GM23338 (cell line): ENCODE measurements around the gene SUGCT. TPM values are rescaled to one million over a fixed set of nuclear protein-coding genes. Genes with fewer than 3 reads are reported as not detected.

Experiments
- ATAC-seq: fragments of 200-7000 bp; cut with Tn5 transposase; 3 replicates; pipeline ENCODE4 v1.9.1; 2020
- DNase-seq: peaks from one replicate; pipeline ENCODE4 v3.0.0-alpha.2; 2015; ENCODE audit warnings: low spot score
- H2AFZ ChIP-seq: fragments of 200-600 bp; sonication (generic); 2 replicates; pipeline ENCODE4 v1.8.0; 2016; ENCODE audit warnings: antibody characterized with exemption, mild to moderate bottlenecking, moderate library complexity
- H3F3A ChIP-seq: fragments of 200-600 bp; sonication (generic); replicated peaks from 2 replicates; pipeline ENCODE4 v1.8.0; 2017; ENCODE audit warnings: antibody characterized with exemption, mixed run types, low read depth
- H3K27ac ChIP-seq: fragments of 200-600 bp; sonication (generic); 2 replicates; pipeline ENCODE4 v1.6.1; 2016; ENCODE audit warnings: low read depth
- H3K27me3 ChIP-seq: fragments of 200-600 bp; sonication (generic); 2 replicates; pipeline ENCODE4 v1.8.0; 2016; ENCODE audit warnings: mild to moderate bottlenecking, mixed run types, moderate library complexity; ENCODE audit not compliant: insufficient read depth
- H3K36me3 ChIP-seq: fragments of 200-600 bp; sonication (generic); 2 replicates; pipeline ENCODE4 v1.8.0; 2016; ENCODE audit warnings: mild to moderate bottlenecking; ENCODE audit not compliant: insufficient read depth
- H3K4me1 ChIP-seq: fragments of 200-600 bp; sonication (generic); 2 replicates; pipeline ENCODE4 v1.8.0; 2016; ENCODE audit warnings: mild to moderate bottlenecking, moderate library complexity; ENCODE audit not compliant: insufficient read depth
- H3K4me2 ChIP-seq: fragments of 200-600 bp; sonication (generic); 2 replicates; pipeline ENCODE4 v1.7.1; 2017; ENCODE audit warnings: mixed run types
- H3K4me3 ChIP-seq: fragments of 200-600 bp; sonication (generic); 2 replicates; pipeline ENCODE4 v1.6.1; 2016; ENCODE audit warnings: mixed run types
- H3K79me2 ChIP-seq: fragments of 200-600 bp; sonication (generic); replicated peaks from 2 replicates; pipeline ENCODE4 v1.8.0; 2017; ENCODE audit warnings: mild to moderate bottlenecking; ENCODE audit not compliant: insufficient read depth
- H3K9me2 ChIP-seq: fragments of 200-600 bp; sonication (generic); 2 replicates; pipeline ENCODE4 v1.8.0; 2017; ENCODE audit not compliant: insufficient read depth
- H4K20me1 ChIP-seq: fragments of 200-600 bp; sonication (generic); replicated peaks from 2 replicates; pipeline ENCODE4 v1.8.0; 2017; ENCODE audit warnings: mild to moderate bottlenecking; ENCODE audit not compliant: insufficient read depth
- H3K27ac Mint-ChIP-seq: 2 replicates; pipeline ENCODE4 v1.8.0; 2020; ENCODE audit warnings: inconsistent platforms, mild to moderate bottlenecking, moderate library complexity, mixed read lengths
- H3K27me3 Mint-ChIP-seq: 3 replicates; pipeline ENCODE4 v1.8.0; 2022; ENCODE audit warnings: low read depth, mild to moderate bottlenecking, moderate library complexity, mixed read lengths, inconsistent platforms; ENCODE audit not compliant: insufficient read depth, poor library complexity
- H3K36me3 Mint-ChIP-seq: 3 replicates; pipeline ENCODE4 v1.8.0; 2021; ENCODE audit warnings: low read depth, mild to moderate bottlenecking, inconsistent platforms, moderate library complexity, mixed read lengths
- H3K4me1 Mint-ChIP-seq: 3 replicates; pipeline ENCODE4 v1.8.0; 2020; ENCODE audit warnings: mild to moderate bottlenecking, inconsistent platforms, mixed read lengths
- H3K4me3 Mint-ChIP-seq: 3 replicates; pipeline ENCODE4 v1.8.0; 2021; ENCODE audit warnings: moderate library complexity, mild to moderate bottlenecking, inconsistent platforms, mixed read lengths
- H3K9me3 Mint-ChIP-seq: 3 replicates; pipeline ENCODE4 v1.8.0; 2020; ENCODE audit warnings: moderate library complexity, mild to moderate bottlenecking, inconsistent platforms, mixed read lengths
- CREB1 ChIP-seq: fragments of 250-450 bp; sonication (Bioruptor Pico); IDR thresholded peaks from 2 replicates; pipeline ENCODE4 v1.5.0; 2020; ENCODE audit warnings: low read depth, mild to moderate bottlenecking, moderate library complexity
- EZH2 ChIP-seq: fragments of 200-600 bp; sonication (generic); IDR thresholded peaks from one replicate; pipeline ENCODE4 v1.8.0; 2017; ENCODE audit warnings: antibody characterized with exemption, mild to moderate bottlenecking, low read depth; ENCODE audit not compliant: unreplicated experiment
- EZH2phosphoT487 ChIP-seq: fragments of 200-600 bp; sonication (generic); IDR thresholded peaks from one replicate; pipeline ENCODE4 v1.8.1; 2018; ENCODE audit warnings: antibody characterized with exemption; ENCODE audit not compliant: unreplicated experiment
- JUNB ChIP-seq: IDR thresholded peaks from one replicate; pipeline ENCODE4 v1.6.1; 2016; ENCODE audit warnings: antibody characterized with exemption; ENCODE audit not compliant: unreplicated experiment
- NANOG ChIP-seq: IDR thresholded peaks from 2 replicates; pipeline ENCODE4 v1.6.1; 2016; ENCODE audit warnings: antibody characterized with exemption, borderline replicate concordance
- POLR2AphosphoS5 ChIP-seq: IDR thresholded peaks from 2 replicates; pipeline ENCODE4 v1.6.1; 2016; ENCODE audit warnings: antibody characterized with exemption, low read depth
- STAT1 ChIP-seq: IDR thresholded peaks from one replicate; pipeline ENCODE4 v1.6.1; 2016; ENCODE audit warnings: antibody characterized with exemption; ENCODE audit not compliant: unreplicated experiment
- ZNF114 ChIP-seq: fragments of 250-450 bp; sonication (Bioruptor Pico); IDR thresholded peaks from 2 replicates; pipeline ENCODE4 v1.5.0; 2020; ENCODE audit warnings: mild to moderate bottlenecking, moderate library complexity
- ZNF331 ChIP-seq: fragments of 250-450 bp; sonication (Bioruptor Pico); IDR thresholded peaks from 2 replicates; pipeline ENCODE4 v1.5.0; 2020; ENCODE audit warnings: low read depth, mild to moderate bottlenecking, moderate library complexity
- polyA plus RNA-seq: library from polyadenylated mRNA; unstranded; fragments of >200 nt; fragmentation: Nextera tagmentation; extraction: Ambion mirVana; gene quantifications from 2 replicates; pipeline ENCODE4 v1.2.1, GENCODE V29; 2016
- total RNA-seq: library from RNA; depleted of rRNA; stranded (reverse); fragments of >200 nt; shearing (Covaris generic); gene quantifications from 2 replicates; pipeline ENCODE4 v1.2.3, GENCODE V29; 2014
- TF ChIP-seq, protein P1 (sequence below): IDR thresholded peaks from 2 replicates; pipeline ENCODE4 v1.6.1; 2016; ENCODE audit warnings: antibody characterized with exemption
- TF ChIP-seq, protein P2 (sequence below): IDR thresholded peaks from one replicate; pipeline ENCODE4 v1.6.1; 2018; ENCODE audit warnings: antibody characterized with exemption; ENCODE audit not compliant: unreplicated experiment
- TF ChIP-seq, protein P3 (sequence below), 2 experiments: fragments of 200-600 bp in 1 of 2; sonication (generic) in 1 of 2; conservative IDR thresholded peaks; 2 replicates each; pipeline versions ENCODE4 v1.5.1 to v1.6.1; 2016 to 2017; ENCODE audit warnings: antibody characterized with exemption in 2 of 2, low read depth in 2 of 2, mild to moderate bottlenecking in 2 of 2, moderate library complexity in 1 of 2
- TF ChIP-seq, protein P4 (sequence below): fragments of 250-450 bp; sonication (Bioruptor Pico); IDR thresholded peaks from 2 replicates; pipeline ENCODE4 v1.5.0; 2020; ENCODE audit warnings: mild to moderate bottlenecking, moderate library complexity

Gene SUGCT
- total and polyA plus RNA-seq, 2 experiments from 2014 or later, result 4.2 to 5.6 TPM

DNA sequence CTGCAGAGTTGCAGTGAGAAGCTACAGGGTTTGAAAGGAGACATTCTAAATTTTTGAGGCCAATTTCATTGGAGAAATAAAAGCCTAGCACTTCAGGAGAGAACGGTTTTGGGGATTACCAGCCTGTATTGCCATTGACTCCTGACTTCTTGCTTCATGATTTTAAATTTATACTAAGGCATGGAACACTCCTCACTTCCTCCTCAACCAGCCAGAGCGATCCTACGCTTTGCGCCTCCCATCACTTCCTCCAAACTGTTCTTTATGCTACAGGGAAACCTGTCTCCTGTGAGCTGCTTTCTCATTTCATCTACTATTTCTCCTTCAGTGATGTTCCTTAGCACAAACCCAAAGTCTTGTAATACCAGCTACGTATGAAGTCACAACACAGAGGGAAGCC lies 495.1 kb downstream of the SUGCT start:
- H3F3A ChIP-seq, result no peaks in the 10 kb centered on the region
- no peaks in the 10 kb centered on the region for H3K36me3 ChIP-seq
- no peak for DNase-seq
- H3K4me3 ChIP-seq, result no peak overlapping the region
- no peak overlapping the region for H2AFZ ChIP-seq
- no peaks in the 10 kb centered on the region for H3K27me3 ChIP-seq
- H3K36me3 Mint-ChIP-seq, result no peaks in the 10 kb centered on the region
- no peak overlapping the region for H3K4me3 Mint-ChIP-seq
- peaks cover 6% of the 10 kb centered on the region; the same call in 1 of the 2 replicates for H3K9me2 ChIP-seq
- H3K79me2 ChIP-seq, result no peaks in the 10 kb centered on the region
- no peak overlapping the region for H3K27ac Mint-ChIP-seq
- no peak for ATAC-seq
- H3K27ac ChIP-seq, result no peak overlapping the region
- H4K20me1 ChIP-seq, result no peaks in the 10 kb centered on the region
- no peaks in the 10 kb centered on the region for H3K9me3 Mint-ChIP-seq
- no peak overlapping the region for H3K4me2 ChIP-seq
- peaks cover 3% of the 10 kb centered on the region; the same call in 2 of the 3 replicates for H3K4me1 Mint-ChIP-seq
- TF ChIP-seq ZNF331 (no peak), JUNB (no peak), ZNF114 (CRISPR knock-in tag) (no peak), EZH2phosphoT487 (no peak), EZH2 (no peak), CREB1 (CRISPR knock-in tag) (no peak), NANOG (no peak), POLR2AphosphoS5 (no peak), STAT1 (no peak)
- TF ChIP-seq, protein P1, sequence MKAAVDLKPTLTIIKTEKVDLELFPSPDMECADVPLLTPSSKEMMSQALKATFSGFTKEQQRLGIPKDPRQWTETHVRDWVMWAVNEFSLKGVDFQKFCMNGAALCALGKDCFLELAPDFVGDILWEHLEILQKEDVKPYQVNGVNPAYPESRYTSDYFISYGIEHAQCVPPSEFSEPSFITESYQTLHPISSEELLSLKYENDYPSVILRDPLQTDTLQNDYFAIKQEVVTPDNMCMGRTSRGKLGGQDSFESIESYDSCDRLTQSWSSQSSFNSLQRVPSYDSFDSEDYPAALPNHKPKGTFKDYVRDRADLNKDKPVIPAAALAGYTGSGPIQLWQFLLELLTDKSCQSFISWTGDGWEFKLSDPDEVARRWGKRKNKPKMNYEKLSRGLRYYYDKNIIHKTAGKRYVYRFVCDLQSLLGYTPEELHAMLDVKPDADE, result no peak
- TF ChIP-seq, protein P2, sequence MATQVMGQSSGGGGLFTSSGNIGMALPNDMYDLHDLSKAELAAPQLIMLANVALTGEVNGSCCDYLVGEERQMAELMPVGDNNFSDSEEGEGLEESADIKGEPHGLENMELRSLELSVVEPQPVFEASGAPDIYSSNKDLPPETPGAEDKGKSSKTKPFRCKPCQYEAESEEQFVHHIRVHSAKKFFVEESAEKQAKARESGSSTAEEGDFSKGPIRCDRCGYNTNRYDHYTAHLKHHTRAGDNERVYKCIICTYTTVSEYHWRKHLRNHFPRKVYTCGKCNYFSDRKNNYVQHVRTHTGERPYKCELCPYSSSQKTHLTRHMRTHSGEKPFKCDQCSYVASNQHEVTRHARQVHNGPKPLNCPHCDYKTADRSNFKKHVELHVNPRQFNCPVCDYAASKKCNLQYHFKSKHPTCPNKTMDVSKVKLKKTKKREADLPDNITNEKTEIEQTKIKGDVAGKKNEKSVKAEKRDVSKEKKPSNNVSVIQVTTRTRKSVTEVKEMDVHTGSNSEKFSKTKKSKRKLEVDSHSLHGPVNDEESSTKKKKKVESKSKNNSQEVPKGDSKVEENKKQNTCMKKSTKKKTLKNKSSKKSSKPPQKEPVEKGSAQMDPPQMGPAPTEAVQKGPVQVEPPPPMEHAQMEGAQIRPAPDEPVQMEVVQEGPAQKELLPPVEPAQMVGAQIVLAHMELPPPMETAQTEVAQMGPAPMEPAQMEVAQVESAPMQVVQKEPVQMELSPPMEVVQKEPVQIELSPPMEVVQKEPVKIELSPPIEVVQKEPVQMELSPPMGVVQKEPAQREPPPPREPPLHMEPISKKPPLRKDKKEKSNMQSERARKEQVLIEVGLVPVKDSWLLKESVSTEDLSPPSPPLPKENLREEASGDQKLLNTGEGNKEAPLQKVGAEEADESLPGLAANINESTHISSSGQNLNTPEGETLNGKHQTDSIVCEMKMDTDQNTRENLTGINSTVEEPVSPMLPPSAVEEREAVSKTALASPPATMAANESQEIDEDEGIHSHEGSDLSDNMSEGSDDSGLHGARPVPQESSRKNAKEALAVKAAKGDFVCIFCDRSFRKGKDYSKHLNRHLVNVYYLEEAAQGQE, result no peak
- TF ChIP-seq, protein P3, sequence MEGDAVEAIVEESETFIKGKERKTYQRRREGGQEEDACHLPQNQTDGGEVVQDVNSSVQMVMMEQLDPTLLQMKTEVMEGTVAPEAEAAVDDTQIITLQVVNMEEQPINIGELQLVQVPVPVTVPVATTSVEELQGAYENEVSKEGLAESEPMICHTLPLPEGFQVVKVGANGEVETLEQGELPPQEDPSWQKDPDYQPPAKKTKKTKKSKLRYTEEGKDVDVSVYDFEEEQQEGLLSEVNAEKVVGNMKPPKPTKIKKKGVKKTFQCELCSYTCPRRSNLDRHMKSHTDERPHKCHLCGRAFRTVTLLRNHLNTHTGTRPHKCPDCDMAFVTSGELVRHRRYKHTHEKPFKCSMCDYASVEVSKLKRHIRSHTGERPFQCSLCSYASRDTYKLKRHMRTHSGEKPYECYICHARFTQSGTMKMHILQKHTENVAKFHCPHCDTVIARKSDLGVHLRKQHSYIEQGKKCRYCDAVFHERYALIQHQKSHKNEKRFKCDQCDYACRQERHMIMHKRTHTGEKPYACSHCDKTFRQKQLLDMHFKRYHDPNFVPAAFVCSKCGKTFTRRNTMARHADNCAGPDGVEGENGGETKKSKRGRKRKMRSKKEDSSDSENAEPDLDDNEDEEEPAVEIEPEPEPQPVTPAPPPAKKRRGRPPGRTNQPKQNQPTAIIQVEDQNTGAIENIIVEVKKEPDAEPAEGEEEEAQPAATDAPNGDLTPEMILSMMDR (conservative IDR thresholded peaks at IDR 0.05; ENCODE audit: low read depth in 2 of 2), result no peak
- TF ChIP-seq, protein P4, sequence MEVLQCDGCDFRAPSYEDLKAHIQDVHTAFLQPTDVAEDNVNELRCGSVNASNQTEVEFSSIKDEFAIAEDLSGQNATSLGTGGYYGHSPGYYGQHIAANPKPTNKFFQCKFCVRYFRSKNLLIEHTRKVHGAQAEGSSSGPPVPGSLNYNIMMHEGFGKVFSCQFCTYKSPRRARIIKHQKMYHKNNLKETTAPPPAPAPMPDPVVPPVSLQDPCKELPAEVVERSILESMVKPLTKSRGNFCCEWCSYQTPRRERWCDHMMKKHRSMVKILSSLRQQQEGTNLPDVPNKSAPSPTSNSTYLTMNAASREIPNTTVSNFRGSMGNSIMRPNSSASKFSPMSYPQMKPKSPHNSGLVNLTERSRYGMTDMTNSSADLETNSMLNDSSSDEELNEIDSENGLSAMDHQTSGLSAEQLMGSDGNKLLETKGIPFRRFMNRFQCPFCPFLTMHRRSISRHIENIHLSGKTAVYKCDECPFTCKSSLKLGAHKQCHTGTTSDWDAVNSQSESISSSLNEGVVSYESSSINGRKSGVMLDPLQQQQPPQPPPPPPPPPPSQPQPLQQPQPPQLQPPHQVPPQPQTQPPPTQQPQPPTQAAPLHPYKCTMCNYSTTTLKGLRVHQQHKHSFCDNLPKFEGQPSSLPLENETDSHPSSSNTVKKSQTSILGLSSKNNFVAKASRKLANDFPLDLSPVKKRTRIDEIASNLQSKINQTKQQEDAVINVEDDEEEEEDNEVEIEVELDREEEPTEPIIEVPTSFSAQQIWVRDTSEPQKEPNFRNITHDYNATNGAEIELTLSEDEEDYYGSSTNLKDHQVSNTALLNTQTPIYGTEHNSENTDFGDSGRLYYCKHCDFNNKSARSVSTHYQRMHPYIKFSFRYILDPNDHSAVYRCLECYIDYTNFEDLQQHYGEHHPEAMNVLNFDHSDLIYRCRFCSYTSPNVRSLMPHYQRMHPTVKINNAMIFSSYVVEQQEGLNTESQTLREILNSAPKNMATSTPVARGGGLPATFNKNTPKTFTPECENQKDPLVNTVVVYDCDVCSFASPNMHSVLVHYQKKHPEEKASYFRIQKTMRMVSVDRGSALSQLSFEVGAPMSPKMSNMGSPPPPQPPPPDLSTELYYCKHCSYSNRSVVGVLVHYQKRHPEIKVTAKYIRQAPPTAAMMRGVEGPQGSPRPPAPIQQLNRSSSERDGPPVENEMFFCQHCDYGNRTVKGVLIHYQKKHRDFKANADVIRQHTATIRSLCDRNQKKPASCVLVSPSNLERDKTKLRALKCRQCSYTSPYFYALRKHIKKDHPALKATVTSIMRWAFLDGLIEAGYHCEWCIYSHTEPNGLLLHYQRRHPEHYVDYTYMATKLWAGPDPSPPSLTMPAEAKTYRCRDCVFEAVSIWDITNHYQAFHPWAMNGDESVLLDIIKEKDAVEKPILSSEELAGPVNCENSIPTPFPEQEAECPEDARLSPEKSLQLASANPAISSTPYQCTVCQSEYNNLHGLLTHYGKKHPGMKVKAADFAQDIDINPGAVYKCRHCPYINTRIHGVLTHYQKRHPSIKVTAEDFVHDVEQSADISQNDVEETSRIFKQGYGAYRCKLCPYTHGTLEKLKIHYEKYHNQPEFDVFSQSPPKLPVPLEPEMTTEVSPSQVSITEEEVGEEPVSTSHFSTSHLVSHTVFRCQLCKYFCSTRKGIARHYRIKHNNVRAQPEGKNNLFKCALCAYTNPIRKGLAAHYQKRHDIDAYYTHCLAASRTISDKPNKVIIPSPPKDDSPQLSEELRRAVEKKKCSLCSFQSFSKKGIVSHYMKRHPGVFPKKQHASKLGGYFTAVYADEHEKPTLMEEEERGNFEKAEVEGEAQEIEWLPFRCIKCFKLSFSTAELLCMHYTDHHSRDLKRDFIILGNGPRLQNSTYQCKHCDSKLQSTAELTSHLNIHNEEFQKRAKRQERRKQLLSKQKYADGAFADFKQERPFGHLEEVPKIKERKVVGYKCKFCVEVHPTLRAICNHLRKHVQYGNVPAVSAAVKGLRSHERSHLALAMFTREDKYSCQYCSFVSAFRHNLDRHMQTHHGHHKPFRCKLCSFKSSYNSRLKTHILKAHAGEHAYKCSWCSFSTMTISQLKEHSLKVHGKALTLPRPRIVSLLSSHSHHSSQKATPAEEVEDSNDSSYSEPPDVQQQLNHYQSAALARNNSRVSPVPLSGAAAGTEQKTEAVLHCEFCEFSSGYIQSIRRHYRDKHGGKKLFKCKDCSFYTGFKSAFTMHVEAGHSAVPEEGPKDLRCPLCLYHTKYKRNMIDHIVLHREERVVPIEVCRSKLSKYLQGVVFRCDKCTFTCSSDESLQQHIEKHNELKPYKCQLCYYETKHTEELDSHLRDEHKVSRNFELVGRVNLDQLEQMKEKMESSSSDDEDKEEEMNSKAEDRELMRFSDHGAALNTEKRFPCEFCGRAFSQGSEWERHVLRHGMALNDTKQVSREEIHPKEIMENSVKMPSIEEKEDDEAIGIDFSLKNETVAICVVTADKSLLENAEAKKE (CRISPR knock-in tag), result no peak
- H3K27me3 Mint-ChIP-seq, result no peaks in the 10 kb centered on the region
- H3K4me1 ChIP-seq, result no peaks in the 10 kb centered on the region; the same call in 1 of the 2 replicates
